Measurements from ENCODE around the gene SNX10.

The SNX10 gene

DNA sequence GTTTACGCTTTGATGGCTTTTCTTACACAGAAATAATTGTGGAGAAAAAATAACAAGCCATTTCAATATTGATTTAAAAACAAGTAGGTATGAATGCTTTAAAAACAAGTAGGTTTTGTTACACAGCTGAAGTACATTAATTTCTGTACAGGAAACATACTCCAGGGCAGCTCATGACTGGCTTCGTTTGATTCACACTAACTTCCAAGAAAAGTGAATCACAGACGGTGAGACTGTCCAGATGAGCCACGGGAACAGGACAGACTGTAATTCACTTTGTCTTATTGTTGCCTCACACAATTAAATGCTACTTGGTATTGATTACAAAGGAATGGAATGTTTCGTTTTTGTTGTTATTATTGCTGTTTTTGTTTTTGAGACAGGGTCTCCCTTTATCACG, 26.6 kb upstream of the SNX10 start:
- Histone ChIP-seq H3K4me3 (ENCODE audit: low read length) (no peak overlapping the region), H3K79me2 (ENCODE audit: low read length) (no peaks in the 10 kb centered on the region), H3K27me3 (replicated peaks; ENCODE audit: insufficient read depth, low read length) (no peaks in the 10 kb centered on the region), H2AFZ (ENCODE audit: low read length) (no peak overlapping the region), H3K9me2 (replicated peaks; ENCODE audit: insufficient read depth, low read length) (no peaks in the 10 kb centered on the region), H3K9me3 (replicated peaks; ENCODE audit: insufficient read depth, low read length) (no peaks in the 10 kb centered on the region), H3K9ac (ENCODE audit: low read length) (no peak overlapping the region), H3K4me1 (ENCODE audit: low read length) (no peaks in the 10 kb centered on the region), H3K27ac (ENCODE audit: low read length) (no peak overlapping the region), H3K4me2 (ENCODE audit: low read depth, low read length) (no peak overlapping the region), H4K20me1 (ENCODE audit: insufficient read depth, low read length) (no peaks in the 10 kb centered on the region), H3F3A (ENCODE audit: insufficient read depth, low read length) (no peaks in the 10 kb centered on the region), H3K36me3 (replicated peaks; ENCODE audit: insufficient read depth, low read length) (no peaks in the 10 kb centered on the region)
- TF ChIP-seq EZH2 (optimal IDR thresholded peaks at IDR 0.05; ENCODE audit: low read depth, low read length), result no peak
- no peak for DNase-seq

DNA sequence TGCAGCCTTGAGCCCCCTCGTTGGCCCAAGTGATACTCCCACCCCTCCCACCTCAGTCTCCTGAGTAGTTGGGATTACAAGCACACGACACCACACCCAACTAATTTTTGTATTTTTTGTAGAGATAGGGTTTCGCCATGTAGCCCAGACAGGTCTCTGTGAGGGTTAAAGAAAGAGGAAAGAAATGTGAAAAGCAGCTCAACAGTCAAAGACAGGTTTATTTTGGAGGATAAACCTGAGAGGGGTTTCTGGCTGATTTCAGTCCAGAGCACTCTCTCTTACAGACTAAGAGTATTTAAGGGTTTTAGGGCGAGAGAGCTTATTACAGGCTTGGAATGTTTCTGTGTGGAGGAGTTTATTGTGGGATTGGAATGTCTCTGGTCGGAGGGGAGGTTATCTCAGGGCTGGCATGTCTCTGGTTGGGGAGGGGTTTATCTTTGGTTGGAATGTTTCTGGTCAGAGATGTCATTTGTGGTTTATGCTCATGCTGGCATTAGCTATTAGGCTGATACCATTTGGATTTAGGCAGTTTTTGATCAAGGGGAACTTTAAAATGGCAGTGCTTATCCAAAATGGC, 26.1 kb upstream of the SNX10 start:
- Histone ChIP-seq H3K79me2 (ENCODE audit: low read length) (no peaks in the 10 kb centered on the region), H3K9ac (ENCODE audit: low read length) (no peak overlapping the region)
- TF ChIP-seq EZH2 (optimal IDR thresholded peaks at IDR 0.05; ENCODE audit: low read depth, low read length), result no peak
- no peak for TF ChIP-seq EZH2phosphoT487 (IDR thresholded peaks at IDR 0.05; ENCODE audit: low read length)
- TF ChIP-seq, protein P1, sequence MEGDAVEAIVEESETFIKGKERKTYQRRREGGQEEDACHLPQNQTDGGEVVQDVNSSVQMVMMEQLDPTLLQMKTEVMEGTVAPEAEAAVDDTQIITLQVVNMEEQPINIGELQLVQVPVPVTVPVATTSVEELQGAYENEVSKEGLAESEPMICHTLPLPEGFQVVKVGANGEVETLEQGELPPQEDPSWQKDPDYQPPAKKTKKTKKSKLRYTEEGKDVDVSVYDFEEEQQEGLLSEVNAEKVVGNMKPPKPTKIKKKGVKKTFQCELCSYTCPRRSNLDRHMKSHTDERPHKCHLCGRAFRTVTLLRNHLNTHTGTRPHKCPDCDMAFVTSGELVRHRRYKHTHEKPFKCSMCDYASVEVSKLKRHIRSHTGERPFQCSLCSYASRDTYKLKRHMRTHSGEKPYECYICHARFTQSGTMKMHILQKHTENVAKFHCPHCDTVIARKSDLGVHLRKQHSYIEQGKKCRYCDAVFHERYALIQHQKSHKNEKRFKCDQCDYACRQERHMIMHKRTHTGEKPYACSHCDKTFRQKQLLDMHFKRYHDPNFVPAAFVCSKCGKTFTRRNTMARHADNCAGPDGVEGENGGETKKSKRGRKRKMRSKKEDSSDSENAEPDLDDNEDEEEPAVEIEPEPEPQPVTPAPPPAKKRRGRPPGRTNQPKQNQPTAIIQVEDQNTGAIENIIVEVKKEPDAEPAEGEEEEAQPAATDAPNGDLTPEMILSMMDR (IDR thresholded peaks at IDR 0.05; ENCODE audit: low read length), result no peak

DNA sequence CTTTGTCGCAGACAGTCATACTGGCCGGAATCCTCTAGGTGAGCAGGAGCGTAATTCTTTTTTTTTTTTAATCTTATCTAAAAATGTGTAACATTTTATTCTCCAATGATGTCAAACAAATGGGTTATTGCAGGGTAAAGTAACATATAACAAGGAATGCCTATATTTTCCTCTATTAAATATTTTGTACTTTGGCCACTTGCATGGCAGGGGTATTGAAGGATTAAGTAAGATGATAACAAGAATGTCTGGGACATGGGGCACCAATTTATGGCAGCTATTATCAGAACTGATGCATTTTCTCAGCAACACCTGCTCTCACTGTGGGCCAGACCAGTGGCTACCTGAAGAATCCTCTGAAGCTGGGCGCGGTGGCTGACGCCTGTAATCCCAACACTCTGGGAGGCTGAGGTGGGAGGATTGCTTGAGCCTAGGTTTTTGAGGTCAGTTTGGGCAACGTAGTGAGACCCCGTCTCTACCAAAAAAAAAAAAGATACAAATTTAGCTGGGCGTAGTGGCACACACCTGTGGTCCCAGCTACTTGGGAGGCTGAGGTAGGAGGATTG, 24.0 kb upstream of the SNX10 start:
- Histone ChIP-seq H3K4me1 (ENCODE audit: low read length) (no peaks in the 10 kb centered on the region), H3K4me3 (ENCODE audit: low read length) (no peak overlapping the region), H3K27ac (ENCODE audit: low read length) (no peak overlapping the region), H3K27me3 (replicated peaks; ENCODE audit: insufficient read depth, low read length) (no peaks in the 10 kb centered on the region), H3K9me2 (replicated peaks; ENCODE audit: insufficient read depth, low read length) (no peaks in the 10 kb centered on the region), H3K9me3 (replicated peaks; ENCODE audit: insufficient read depth, low read length) (no peaks in the 10 kb centered on the region), H4K20me1 (ENCODE audit: insufficient read depth, low read length) (no peaks in the 10 kb centered on the region), H3F3A (ENCODE audit: insufficient read depth, low read length) (no peaks in the 10 kb centered on the region), H3K9ac (ENCODE audit: low read length) (no peak overlapping the region), H3K4me2 (ENCODE audit: low read depth, low read length) (no peak overlapping the region), H3K79me2 (ENCODE audit: low read length) (no peaks in the 10 kb centered on the region), H2AFZ (ENCODE audit: low read length) (no peak overlapping the region), H3K36me3 (replicated peaks; ENCODE audit: insufficient read depth, low read length) (no peaks in the 10 kb centered on the region)
- no peak for DNase-seq
- TF ChIP-seq, protein P1 (IDR thresholded peaks at IDR 0.05; ENCODE audit: low read length), result no peak
- TF ChIP-seq EZH2phosphoT487 (IDR thresholded peaks at IDR 0.05; ENCODE audit: low read length) (no peak), EZH2 (optimal IDR thresholded peaks at IDR 0.05; ENCODE audit: low read depth, low read length) (no peak)

More for the DNA sequence above, 26.1 kb upstream of the SNX10 start:
- Histone ChIP-seq H3K9me2 (replicated peaks; ENCODE audit: insufficient read depth, low read length) (no peaks in the 10 kb centered on the region), H4K20me1 (ENCODE audit: insufficient read depth, low read length) (no peaks in the 10 kb centered on the region), H3K36me3 (replicated peaks; ENCODE audit: insufficient read depth, low read length) (no peaks in the 10 kb centered on the region), H3K4me3 (ENCODE audit: low read length) (no peak overlapping the region), H3K9me3 (replicated peaks; ENCODE audit: insufficient read depth, low read length) (no peaks in the 10 kb centered on the region), H3K27ac (ENCODE audit: low read length) (no peak overlapping the region), H3K4me1 (ENCODE audit: low read length) (no peaks in the 10 kb centered on the region), H3F3A (ENCODE audit: insufficient read depth, low read length) (no peaks in the 10 kb centered on the region), H3K27me3 (replicated peaks; ENCODE audit: insufficient read depth, low read length) (no peaks in the 10 kb centered on the region), H3K4me2 (ENCODE audit: low read depth, low read length) (no peak overlapping the region), H2AFZ (ENCODE audit: low read length) (no peak overlapping the region)
- DNase-seq, result no peak

DNA sequence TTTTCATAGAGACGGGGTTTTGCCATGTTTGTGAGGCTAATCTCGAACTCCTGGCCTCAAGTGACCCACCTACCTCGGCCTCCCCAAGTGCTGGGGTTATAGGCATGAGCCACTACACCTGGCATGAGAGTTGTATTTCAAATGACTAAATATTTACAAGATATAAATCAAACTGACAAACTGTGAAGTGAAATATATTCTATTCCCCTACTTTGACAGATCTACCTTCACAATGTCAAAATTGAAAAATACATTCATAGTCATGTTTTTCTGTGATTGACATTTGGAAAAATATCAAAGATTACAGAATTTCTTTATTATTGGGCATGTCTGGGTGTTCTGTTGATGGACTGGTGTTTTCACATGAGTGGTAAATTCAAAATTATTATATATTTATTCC, 16.4 kb upstream of the SNX10 start:
- Histone ChIP-seq H3K79me2 (ENCODE audit: low read length) (no peaks in the 10 kb centered on the region), H3K9ac (ENCODE audit: low read length) (no peak overlapping the region), H3K36me3 (replicated peaks; ENCODE audit: insufficient read depth, low read length) (no peaks in the 10 kb centered on the region), H3F3A (ENCODE audit: insufficient read depth, low read length) (no peaks in the 10 kb centered on the region), H3K4me2 (ENCODE audit: low read depth, low read length) (no peak overlapping the region), H4K20me1 (ENCODE audit: insufficient read depth, low read length) (no peaks in the 10 kb centered on the region), H3K9me3 (replicated peaks; ENCODE audit: insufficient read depth, low read length) (no peaks in the 10 kb centered on the region), H3K4me3 (ENCODE audit: low read length) (no peak overlapping the region), H3K4me1 (ENCODE audit: low read length) (no peaks in the 10 kb centered on the region), H3K27me3 (replicated peaks; ENCODE audit: insufficient read depth, low read length) (no peaks in the 10 kb centered on the region), H3K9me2 (replicated peaks; ENCODE audit: insufficient read depth, low read length) (no peaks in the 10 kb centered on the region), H3K27ac (ENCODE audit: low read length) (no peak overlapping the region), H2AFZ (ENCODE audit: low read length) (no peak overlapping the region)
- no peak for TF ChIP-seq EZH2phosphoT487 (IDR thresholded peaks at IDR 0.05; ENCODE audit: low read length)
- TF ChIP-seq EZH2 (optimal IDR thresholded peaks at IDR 0.05; ENCODE audit: low read depth, low read length), result no peak
- TF ChIP-seq, protein P1 (IDR thresholded peaks at IDR 0.05; ENCODE audit: low read length), result no peak
- DNase-seq, result no peak
